CD8-positive, alpha-beta memory T cell (primary cell): ENCODE data around the gene C22orf39. TPM values are rescaled to one million over a fixed set of nuclear protein-coding genes. Genes with fewer than 3 reads are reported as not detected.

Experiments used
- CTCF ChIA-PET: fragments of 350-600 bp; sonication (Branson Sonifier 250); formaldehyde crosslinking; loops from one replicate; lab custom pipeline; 2021; ENCODE audit warnings: antibody characterized with exemption; lab: Charles Lee
- POLR2A ChIA-PET: fragments of 350-600 bp; sonication (Branson Sonifier 250); formaldehyde crosslinking; loops from one replicate; lab custom pipeline; 2021; ENCODE audit warnings: antibody characterized with exemption; lab: Charles Lee
- DNase-seq, 5 donors: peaks; one replicate each; pipeline versions ENCODE4 v3.0.0 to v3.0.0-alpha.2; 2020 to 2022; ENCODE audit warnings: mixed read lengths in 1 of 5
- H3K27ac ChIP-seq: one replicate; pipeline ENCODE4 v1.7.0; 2013; ENCODE audit warnings: low read depth, mild to moderate bottlenecking, low read length, moderate library complexity
- H3K27me3 ChIP-seq: 2 replicates; pipeline ENCODE4 v1.7.0; 2013; ENCODE audit warnings: low read length, mild to moderate bottlenecking; ENCODE audit not compliant: insufficient read depth, poor library complexity, severe bottlenecking
- H3K36me3 ChIP-seq: 2 replicates; pipeline ENCODE4 v1.7.0; 2013; ENCODE audit warnings: mild to moderate bottlenecking, low read length, moderate library complexity; ENCODE audit not compliant: insufficient read depth
- H3K4me1 ChIP-seq: 2 replicates; pipeline ENCODE4 v1.7.0; 2013; ENCODE audit warnings: mild to moderate bottlenecking, low read length, moderate library complexity; ENCODE audit not compliant: insufficient read depth
- H3K4me3 ChIP-seq: 2 replicates; pipeline ENCODE4 v1.7.0; 2013; ENCODE audit warnings: mild to moderate bottlenecking, low read length
- H3K9me3 ChIP-seq: 2 replicates; pipeline ENCODE4 v1.7.0; 2013; ENCODE audit warnings: mild to moderate bottlenecking, low read length
- H3K27ac Mint-ChIP-seq, 8 donors: one replicate each; pipeline ENCODE4 v1.8.0; 2020 to 2021; ENCODE audit warnings: mixed read lengths in 8 of 8, mild to moderate bottlenecking in 6 of 8, inconsistent platforms in 3 of 8, moderate library complexity in 3 of 8
- H3K27me3 Mint-ChIP-seq, 2 donors: one replicate each; pipeline ENCODE4 v1.8.0; 2020 to 2021; ENCODE audit warnings: mixed read lengths in 2 of 2, mild to moderate bottlenecking in 1 of 2, moderate library complexity in 1 of 2
- H3K36me3 Mint-ChIP-seq, 3 donors: one replicate each; pipeline ENCODE4 v1.8.0; 2020 to 2021; ENCODE audit warnings: mixed read lengths in 3 of 3, inconsistent platforms in 1 of 3, mild to moderate bottlenecking in 1 of 3
- H3K4me1 Mint-ChIP-seq, 3 donors: one replicate each; pipeline ENCODE4 v1.8.0; 2020 to 2021; ENCODE audit warnings: mixed read lengths in 3 of 3, inconsistent platforms in 1 of 3, mild to moderate bottlenecking in 1 of 3
- H3K4me3 Mint-ChIP-seq, 7 donors: one replicate each; pipeline ENCODE4 v1.8.0; 2020 to 2021; ENCODE audit warnings: mixed read lengths in 7 of 7, mild to moderate bottlenecking in 6 of 7, moderate library complexity in 4 of 7, inconsistent platforms in 2 of 7
- H3K9me3 Mint-ChIP-seq, 5 donors: one replicate each; pipeline ENCODE4 v1.8.0; 2020 to 2022; ENCODE audit warnings: mixed read lengths in 5 of 5, mild to moderate bottlenecking in 3 of 5, moderate library complexity in 2 of 5, inconsistent platforms in 1 of 5
- polyA plus RNA-seq: library from polyadenylated mRNA; unstranded; fragments of 300-500 nt; fragmentation: Illumina TruSeq; gene quantifications from one replicate; pipeline ENCODE4 v1.2.3, GENCODE V29; 2021
- total RNA-seq, 2 experiments: library from RNA; stranded (reverse); gene quantifications; one replicate each; pipeline ENCODE4 v1.2.3, GENCODE V29; 2021

Gene C22orf39
- total and polyA plus RNA-seq, 3 experiments from 2014 or later, result 24.4 to 59.9 (median 27.7) TPM

GRCh38 chr22:19419464-19420178 is 27.9 kb downstream of the C22orf39 start:
- H3K4me3 ChIP-seq, result no peak overlapping the region
- CTCF ChIA-PET, result interaction anchor here (1.5 to 1.6 kb wide), 2 partner anchors 12 to 15 kb away, joined by 3 to 5 read pairs; partner anchors contain the start of genes HIRA and MRPL40

DNA sequence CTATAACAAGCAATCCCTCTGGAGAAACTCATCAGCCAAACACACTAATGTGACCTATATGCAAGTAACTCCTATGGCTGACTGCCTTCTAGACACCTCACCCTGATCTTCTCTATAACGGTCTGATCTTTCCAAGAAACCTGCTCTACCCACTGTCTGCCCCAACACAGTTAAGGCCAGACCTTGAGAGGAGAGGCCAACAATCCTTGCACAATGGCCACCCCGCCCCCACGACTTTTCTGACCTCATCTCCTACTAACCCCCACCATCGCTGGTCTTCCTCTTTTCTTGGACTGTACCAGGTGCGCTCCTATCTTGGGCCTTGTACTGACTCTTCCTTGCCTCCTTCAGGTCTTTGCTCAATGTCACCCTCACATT is 28.4 kb downstream of the C22orf39 start:
- Histone ChIP-seq H3K36me3 (no peaks in the 10 kb centered on the region), H3K27ac (peak overlapping the region; percentile 66), H3K4me1 (peaks cover 43% of the 10 kb centered on the region), H3K9me3 (no peaks in the 10 kb centered on the region), H3K27me3 (no peaks in the 10 kb centered on the region), H3K4me3 (no peak overlapping the region)
- Mint-ChIP-seq H3K36me3 (peaks cover 0 to 7% (median 0%) of the 10 kb centered on the region in 3 donors), H3K27ac (peak overlapping the region; percentile 67 to 100 (median 96)), H3K4me1 (peaks cover 67 to 81% (median 79%) of the 10 kb centered on the region in 3 donors), H3K9me3 (no peaks in the 10 kb centered on the region), H3K27me3 (no peaks in the 10 kb centered on the region), H3K4me3 (peak overlapping the region; percentile 36 to 90 (median 58))
- DNase-seq, result no peak
- CTCF ChIA-PET, result interaction anchor here (1.5 kb wide), 1 partner anchor 13 kb away, joined by 5 read pairs; the partner anchor contains the start of genes HIRA and MRPL40
- POLR2A ChIA-PET, result interaction anchor here (1.7 kb wide), 1 partner anchor 13 kb away, joined by 9 read pairs; the partner anchor contains the start of genes HIRA and MRPL40

More at GRCh38 chr22:19419464-19420178, 27.9 kb downstream of the C22orf39 start:
- POLR2A ChIA-PET, result interaction anchor here (1.5 to 1.7 kb wide), 2 partner anchors 12 to 60 kb away, joined by 3 to 9 read pairs; partner anchors contain the start of genes CDC45, HIRA and MRPL40
- H3K36me3 Mint-ChIP-seq, result peaks cover 0 to 8% (median 0%) of the 10 kb centered on the region in 3 donors
- peak overlapping the region; percentile 36 to 90 (median 58) for H3K4me3 Mint-ChIP-seq
- H3K9me3 Mint-ChIP-seq, result no peaks in the 10 kb centered on the region
- Histone ChIP-seq H3K9me3 (no peaks in the 10 kb centered on the region), H3K4me1 (peaks cover 48% of the 10 kb centered on the region), H3K27me3 (no peaks in the 10 kb centered on the region), H3K36me3 (no peaks in the 10 kb centered on the region), H3K27ac (peak overlapping the region; percentile 66)
- no peaks in the 10 kb centered on the region for H3K27me3 Mint-ChIP-seq
- peak overlapping the region; percentile 67 to 100 (median 96) for H3K27ac Mint-ChIP-seq
- DNase-seq, result peak; percentile 26 to 77 (median 48)
- peaks cover 68 to 83% (median 81%) of the 10 kb centered on the region in 3 donors for H3K4me1 Mint-ChIP-seq

DNA sequence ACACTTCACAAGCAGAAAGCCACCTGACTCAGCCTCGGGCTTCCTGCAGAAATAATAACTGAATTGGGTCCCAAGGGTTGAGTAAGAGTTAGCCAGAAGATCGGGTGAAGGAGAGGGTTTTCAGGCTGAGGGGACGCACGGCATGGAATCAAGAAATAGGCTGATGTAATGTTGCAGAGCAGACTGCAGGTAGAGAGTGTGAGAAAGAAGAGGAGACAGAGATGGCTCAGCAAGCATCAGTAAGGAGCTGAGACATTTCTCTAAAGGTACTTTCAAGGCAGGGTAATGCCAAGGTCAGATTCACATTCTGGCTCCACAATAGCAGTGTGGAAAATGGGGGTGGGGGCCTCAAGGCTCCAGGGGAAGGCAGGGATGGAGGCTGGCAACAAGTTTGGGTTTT is 34.6 kb downstream of the C22orf39 start:
- Histone ChIP-seq H3K4me3 (no peak overlapping the region), H3K9me3 (no peaks in the 10 kb centered on the region), H3K36me3 (peaks cover 12% of the 10 kb centered on the region), H3K4me1 (no peaks in the 10 kb centered on the region), H3K27ac (no peak overlapping the region), H3K27me3 (no peaks in the 10 kb centered on the region)
- POLR2A ChIA-PET, result no interaction called here
- Mint-ChIP-seq H3K4me1 (peaks cover 36 to 52% (median 45%) of the 10 kb centered on the region in 3 donors), H3K9me3 (no peaks in the 10 kb centered on the region), H3K4me3 (no peak overlapping the region), H3K27ac (peak overlapping the region in 7 of 8 donors; percentile 25 to 87 (median 67)), H3K27me3 (no peaks in the 10 kb centered on the region), H3K36me3 (peaks cover 0 to 46% (median 1%) of the 10 kb centered on the region in 3 donors)
- DNase-seq, result no peak
- CTCF ChIA-PET, result no interaction called here

DNA sequence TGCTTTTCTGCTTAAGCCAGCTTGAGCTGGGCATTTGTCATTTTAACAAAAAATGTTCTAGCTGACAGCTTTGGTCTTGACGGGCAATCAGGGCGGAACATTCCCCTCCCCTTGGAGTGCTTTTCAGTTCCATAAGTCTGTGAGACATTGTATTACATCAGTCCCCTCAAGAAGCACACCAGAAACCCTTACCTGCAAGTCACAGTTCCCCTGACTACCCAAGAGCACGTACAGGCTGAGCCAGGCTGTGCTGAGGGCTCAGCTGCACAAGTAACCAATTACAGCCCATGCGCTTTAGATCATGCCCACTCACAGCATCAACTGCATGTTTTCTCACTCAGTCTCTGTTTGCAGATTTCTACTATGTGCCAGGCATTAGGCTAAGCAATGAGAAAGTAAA is 35.0 kb downstream of the C22orf39 start:
- no peak overlapping the region for H3K27ac ChIP-seq
- no peaks in the 10 kb centered on the region for H3K9me3 ChIP-seq
- no peaks in the 10 kb centered on the region for H3K4me1 ChIP-seq
- Mint-ChIP-seq H3K4me3 (no peak overlapping the region), H3K4me1 (peaks cover 34 to 48% (median 42%) of the 10 kb centered on the region in 3 donors), H3K27me3 (no peaks in the 10 kb centered on the region), H3K27ac (peak overlapping the region in 6 of 8 donors; percentile 49 to 87 (median 72)), H3K9me3 (no peaks in the 10 kb centered on the region), H3K36me3 (peaks cover 0 to 50% (median 1%) of the 10 kb centered on the region in 3 donors)
- H3K36me3 ChIP-seq, result peaks cover 16% of the 10 kb centered on the region
- ChIA-PET POLR2A (no interaction called here), CTCF (no interaction called here)
- no peaks in the 10 kb centered on the region for H3K27me3 ChIP-seq
- no peak for DNase-seq
- no peak overlapping the region for H3K4me3 ChIP-seq

DNA sequence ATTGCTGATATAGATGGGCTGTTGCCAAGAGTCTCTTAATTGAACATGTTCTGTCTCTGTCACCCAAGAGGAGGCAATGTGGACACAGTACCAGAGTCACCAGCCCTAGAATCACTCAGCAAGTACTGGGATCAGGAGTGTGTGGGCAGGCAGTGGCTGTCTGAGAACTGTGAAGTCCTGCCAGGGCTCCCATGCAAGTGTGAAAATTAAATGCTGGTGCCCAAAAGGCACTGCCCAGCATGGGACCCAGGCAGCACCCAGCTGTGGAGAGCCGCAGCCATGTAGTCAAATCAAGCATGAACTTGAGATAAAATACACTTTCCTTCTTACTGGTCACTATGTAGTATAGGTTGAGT is 35.8 kb downstream of the C22orf39 start:
- Mint-ChIP-seq H3K4me3 (peak overlapping the region in 1 of 7 donors; percentile 3), H3K36me3 (peaks cover 6 to 58% (median 7%) of the 10 kb centered on the region in 3 donors), H3K4me1 (peaks cover 31 to 44% (median 42%) of the 10 kb centered on the region in 3 donors), H3K27ac (peak overlapping the region in 7 of 8 donors; percentile 49 to 90 (median 79)), H3K27me3 (no peaks in the 10 kb centered on the region), H3K9me3 (no peaks in the 10 kb centered on the region)
- H3K27ac ChIP-seq, result no peak overlapping the region
- no peak for DNase-seq
- no peaks in the 10 kb centered on the region for H3K4me1 ChIP-seq
- peaks cover 24% of the 10 kb centered on the region for H3K36me3 ChIP-seq
- no peaks in the 10 kb centered on the region for H3K9me3 ChIP-seq
- no peaks in the 10 kb centered on the region for H3K27me3 ChIP-seq
- ChIA-PET POLR2A (no interaction called here), CTCF (no interaction called here)
- no peak overlapping the region for H3K4me3 ChIP-seq

DNA sequence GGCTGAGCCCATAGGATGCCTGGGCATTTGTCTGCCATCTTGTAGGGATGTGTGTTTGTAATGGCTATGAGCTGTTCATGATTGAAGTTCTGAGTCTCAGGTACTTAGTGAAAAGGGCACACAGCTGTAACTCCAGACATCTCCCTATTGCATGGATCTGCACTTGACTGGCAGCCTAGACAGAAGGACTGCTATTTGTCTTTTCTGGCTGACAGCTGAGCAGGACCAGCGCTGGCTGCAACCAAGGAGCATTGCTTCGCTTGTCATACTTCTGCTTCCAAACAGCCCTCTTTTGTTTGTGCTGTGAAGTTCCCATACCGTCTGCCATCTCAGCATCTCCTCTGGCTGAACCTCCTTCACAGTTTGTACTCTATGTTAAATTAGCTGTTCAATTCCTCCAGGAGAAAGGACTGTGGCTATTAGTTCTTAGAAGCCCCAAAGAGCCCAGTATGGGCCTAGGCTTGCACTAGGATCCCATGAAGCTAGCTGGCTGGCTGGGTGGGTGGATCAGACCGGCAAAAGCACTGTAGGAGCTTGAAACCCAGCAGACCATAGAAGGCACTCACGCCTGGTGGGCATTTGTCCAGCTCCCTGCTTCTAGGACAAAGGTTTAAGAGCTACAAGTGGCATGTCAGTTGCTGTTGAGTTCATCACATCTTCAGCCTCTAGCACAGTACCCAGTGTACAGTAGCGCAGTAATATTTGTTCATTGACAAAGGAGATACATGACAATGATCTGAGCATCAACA is 36.4 kb downstream of the C22orf39 start:
- ChIA-PET CTCF (no interaction called here), POLR2A (no interaction called here)
- no peak overlapping the region for H3K4me3 ChIP-seq
- H3K4me1 ChIP-seq, result no peaks in the 10 kb centered on the region
- peaks cover 6 to 62% (median 10%) of the 10 kb centered on the region in 3 donors for H3K36me3 Mint-ChIP-seq
- DNase-seq, result no peak
- H3K27me3 ChIP-seq, result no peaks in the 10 kb centered on the region
- peaks cover 31 to 42% (median 41%) of the 10 kb centered on the region in 3 donors for H3K4me1 Mint-ChIP-seq
- peaks cover 29% of the 10 kb centered on the region for H3K36me3 ChIP-seq
- H3K27ac Mint-ChIP-seq, result peak overlapping the region in 7 of 8 donors; percentile 33 to 83 (median 61)
- no peaks in the 10 kb centered on the region for H3K9me3 Mint-ChIP-seq
- no peaks in the 10 kb centered on the region for H3K9me3 ChIP-seq
- H3K27ac ChIP-seq, result no peak overlapping the region
- no peak overlapping the region for H3K4me3 Mint-ChIP-seq
- no peaks in the 10 kb centered on the region for H3K27me3 Mint-ChIP-seq

- DNase-seq, result no peak
- POLR2A ChIA-PET, result no interaction called here
- H3K4me1 Mint-ChIP-seq, result peaks cover 18 to 22% (median 21%) of the 10 kb centered on the region in 3 donors
- H3K27me3 ChIP-seq, result no peaks in the 10 kb centered on the region
- H3K36me3 Mint-ChIP-seq, result peaks cover 10 to 81% (median 23%) of the 10 kb centered on the region in 3 donors
- H3K9me3 ChIP-seq, result no peaks in the 10 kb centered on the region
- peaks cover 4% of the 10 kb centered on the region for H3K4me1 ChIP-seq
- no peak overlapping the region for H3K4me3 ChIP-seq
- no peak overlapping the region for H3K27ac ChIP-seq
- CTCF ChIA-PET, result no interaction called here
- H3K4me3 Mint-ChIP-seq, result no peak overlapping the region
- peak overlapping the region in 4 of 8 donors; percentile 17 to 61 (median 42) for H3K27ac Mint-ChIP-seq
- H3K27me3 Mint-ChIP-seq, result no peaks in the 10 kb centered on the region
- peaks cover 48% of the 10 kb centered on the region for H3K36me3 ChIP-seq
- no peaks in the 10 kb centered on the region for H3K9me3 Mint-ChIP-seq
Measured at GRCh38 chr22:19407649-19408606, 39.6 kb downstream of the C22orf39 start.
